Progenitor cell of endocrine pancreas (in vitro differentiated cells): Measurements from ENCODE around the gene RGS8. TPM values are rescaled to one million over a fixed set of nuclear protein-coding genes. Genes with fewer than 3 reads are reported as not detected.

Experiments used
- DNase-seq: peaks from one replicate; pipeline ENCODE4 v3.0.0; 2021; ENCODE audit warnings: low spot score; ENCODE audit not compliant: unreplicated experiment
- H3K27ac Mint-ChIP-seq: 2 replicates; pipeline ENCODE4 v1.8.0; 2021; ENCODE audit warnings: mild to moderate bottlenecking, moderate library complexity, mixed read lengths
- H3K27me3 Mint-ChIP-seq: 2 replicates; pipeline ENCODE4 v1.8.0; 2021; ENCODE audit warnings: mixed read lengths
- H3K36me3 Mint-ChIP-seq: 2 replicates; pipeline ENCODE4 v1.8.0; 2022; ENCODE audit warnings: mixed read lengths; ENCODE audit not compliant: insufficient read depth
- H3K4me1 Mint-ChIP-seq: 2 replicates; pipeline ENCODE4 v1.8.0; 2021; ENCODE audit warnings: low read depth, mixed read lengths
- H3K4me3 Mint-ChIP-seq: 2 replicates; pipeline ENCODE4 v1.8.0; 2021; ENCODE audit warnings: low read depth, mild to moderate bottlenecking, moderate library complexity, mixed read lengths
- H3K9me3 Mint-ChIP-seq: 2 replicates; pipeline ENCODE4 v1.8.0; 2021; ENCODE audit warnings: low read depth, mixed read lengths
- total RNA-seq: library from RNA; stranded (reverse); gene quantifications from 2 replicates; pipeline ENCODE4 v1.2.1, GENCODE V29; 2021
- TF ChIP-seq, protein P1 (sequence below): fragments of 200-600 bp; sonication (generic); IDR thresholded peaks from one replicate; pipeline ENCODE4 v1.5.0; 2021; ENCODE audit warnings: antibody characterized with exemption, mild to moderate bottlenecking; ENCODE audit not compliant: unreplicated experiment

The RGS8 gene
- total RNA-seq, 1 donor from 2014 or later: 0.05 TPM

GRCh38 chr1:182641561-182641960, 42.8 kb downstream of the RGS8 start:
- H3K36me3 Mint-ChIP-seq: no peaks in the 10 kb centered on the region
- no peaks in the 10 kb centered on the region for H3K9me3 Mint-ChIP-seq
- no peak for DNase-seq

GRCh38 chr1:182639330-182639729, 45.1 kb downstream of the RGS8 start:
- Mint-ChIP-seq H3K36me3 (no peaks in the 10 kb centered on the region), H3K4me3 (no peak overlapping the region), H3K27ac (no peak overlapping the region), H3K27me3 (no peaks in the 10 kb centered on the region), H3K9me3 (no peaks in the 10 kb centered on the region), H3K4me1 (no peaks in the 10 kb centered on the region)
- TF ChIP-seq, protein P1, sequence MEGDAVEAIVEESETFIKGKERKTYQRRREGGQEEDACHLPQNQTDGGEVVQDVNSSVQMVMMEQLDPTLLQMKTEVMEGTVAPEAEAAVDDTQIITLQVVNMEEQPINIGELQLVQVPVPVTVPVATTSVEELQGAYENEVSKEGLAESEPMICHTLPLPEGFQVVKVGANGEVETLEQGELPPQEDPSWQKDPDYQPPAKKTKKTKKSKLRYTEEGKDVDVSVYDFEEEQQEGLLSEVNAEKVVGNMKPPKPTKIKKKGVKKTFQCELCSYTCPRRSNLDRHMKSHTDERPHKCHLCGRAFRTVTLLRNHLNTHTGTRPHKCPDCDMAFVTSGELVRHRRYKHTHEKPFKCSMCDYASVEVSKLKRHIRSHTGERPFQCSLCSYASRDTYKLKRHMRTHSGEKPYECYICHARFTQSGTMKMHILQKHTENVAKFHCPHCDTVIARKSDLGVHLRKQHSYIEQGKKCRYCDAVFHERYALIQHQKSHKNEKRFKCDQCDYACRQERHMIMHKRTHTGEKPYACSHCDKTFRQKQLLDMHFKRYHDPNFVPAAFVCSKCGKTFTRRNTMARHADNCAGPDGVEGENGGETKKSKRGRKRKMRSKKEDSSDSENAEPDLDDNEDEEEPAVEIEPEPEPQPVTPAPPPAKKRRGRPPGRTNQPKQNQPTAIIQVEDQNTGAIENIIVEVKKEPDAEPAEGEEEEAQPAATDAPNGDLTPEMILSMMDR: no peak
- DNase-seq: no peak

More at GRCh38 chr1:182641561-182641960, 42.8 kb downstream of the RGS8 start:
- no peaks in the 10 kb centered on the region for H3K27me3 Mint-ChIP-seq
- no peak overlapping the region for H3K4me3 Mint-ChIP-seq
- TF ChIP-seq, protein P1: no peak
- peaks cover under 1% of the 10 kb centered on the region for H3K4me1 Mint-ChIP-seq
- no peak overlapping the region for H3K27ac Mint-ChIP-seq

DNA sequence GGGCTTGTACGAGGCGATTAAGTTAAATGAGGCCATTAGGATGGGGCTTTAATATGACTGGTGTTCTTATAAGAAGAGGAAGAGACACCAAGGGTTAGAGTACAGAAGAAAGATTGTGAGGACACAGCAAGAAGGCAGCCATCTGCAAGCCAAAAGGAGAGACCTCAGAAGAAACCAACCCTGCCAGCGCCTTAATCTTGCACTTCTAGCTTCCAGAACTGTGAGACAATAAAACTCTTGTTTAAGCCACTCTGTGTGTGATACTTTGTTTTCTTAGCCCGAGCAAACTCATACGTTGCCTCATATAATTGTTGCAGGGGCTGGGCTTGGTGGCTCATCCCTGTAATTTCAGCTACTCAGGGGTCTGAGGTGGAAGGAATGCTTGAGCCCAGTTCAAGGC, 46.6 kb downstream of the RGS8 start:
- Mint-ChIP-seq H3K4me3 (no peak overlapping the region), H3K4me1 (peaks cover 7% of the 10 kb centered on the region), H3K27me3 (no peaks in the 10 kb centered on the region), H3K27ac (no peak overlapping the region), H3K9me3 (no peaks in the 10 kb centered on the region), H3K36me3 (no peaks in the 10 kb centered on the region)
- no peak for DNase-seq
- TF ChIP-seq, protein P1: no peak

DNA sequence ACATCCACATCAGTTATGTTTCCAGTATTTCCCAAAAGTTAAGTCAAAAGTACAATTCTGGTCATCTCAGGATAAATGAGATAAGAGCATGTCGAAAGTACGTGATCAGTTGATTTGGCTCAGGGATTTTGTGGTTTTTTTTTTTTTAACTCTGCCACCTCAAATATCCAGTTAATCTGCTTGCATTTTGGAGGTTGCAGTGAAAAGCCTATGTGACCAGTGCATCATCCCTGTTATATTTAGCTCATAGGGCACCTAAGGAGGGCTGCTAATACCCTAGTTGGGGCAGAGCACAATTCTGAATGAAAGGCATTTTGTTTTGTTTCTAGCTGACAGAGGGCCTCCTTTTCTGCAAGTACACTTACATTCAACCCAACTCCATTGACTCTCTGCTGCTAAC, 48.5 kb downstream of the RGS8 start:
- DNase-seq: no peak
- no peaks in the 10 kb centered on the region for H3K27me3 Mint-ChIP-seq
- H3K36me3 Mint-ChIP-seq: no peaks in the 10 kb centered on the region
- H3K27ac Mint-ChIP-seq: no peak overlapping the region
- no peak overlapping the region for H3K4me3 Mint-ChIP-seq
- peaks cover 19% of the 10 kb centered on the region for H3K4me1 Mint-ChIP-seq
- TF ChIP-seq, protein P1: no peak
- H3K9me3 Mint-ChIP-seq: no peaks in the 10 kb centered on the region

Other genes starting within 250 kb of the RGS8 start
- gene RGSL1, start 234.4 kb downstream of the RGS8 start, total RNA-seq: not detected in 2 replicates
- gene RNASEL, start 95.3 kb downstream of the RGS8 start, total RNA-seq: 4.2 and 4.4 TPM in 2 replicates
- gene RGS16, start 80.2 kb downstream of the RGS8 start, total RNA-seq: 0.98 and 1.5 TPM in 2 replicates
- gene NPL, start 105.2 kb upstream of the RGS8 start, total RNA-seq: 1.6 and 2.0 TPM in 2 replicates
- 289 and 296 TPM in 2 replicates for gene DHX9, start 154.8 kb upstream of the RGS8 start, total RNA-seq